NCI-H128 (cell line): Measurements from ENCODE around the gene GOLGA8S.
"Not testable (repeated sequence)": the region's sequence is repeated elsewhere in the genome, so short reads cannot be mapped to it uniquely, and the experiment has no call there.

Experiments
- DNase-seq: peaks from one replicate; lab custom pipeline; 2025; ENCODE audit not compliant: unreplicated experiment; lab: John Stamatoyannopoulos, UW

The GOLGA8S gene

DNA sequence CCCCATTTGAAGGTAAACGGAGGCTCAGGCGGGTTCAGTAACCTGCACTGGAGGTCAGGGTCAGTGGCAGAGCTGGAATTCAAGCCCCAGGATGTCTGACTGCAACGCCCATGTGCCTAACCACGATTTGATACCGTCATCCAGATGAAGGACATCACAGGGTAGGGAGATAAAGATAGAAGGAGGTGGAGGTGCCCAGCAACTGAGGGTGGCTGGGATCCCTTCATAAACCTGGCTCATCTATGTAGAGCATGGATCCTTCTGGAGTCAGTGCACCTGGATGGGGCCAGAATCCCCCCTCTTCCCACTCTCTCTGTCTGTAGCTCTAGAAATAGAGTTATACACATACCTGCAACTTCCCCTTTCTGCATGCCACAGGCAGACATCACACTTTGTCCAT, 41.3 kb downstream of the GOLGA8S start:
- no peak for DNase-seq

- DNase-seq = no peak
Observed at GRCh38 chr15:23397779-23398178, 43.2 kb downstream of the GOLGA8S start.

- DNase-seq = not testable (repeated sequence)
Observed at GRCh38 chr15:23398357-23398756, 43.8 kb downstream of the GOLGA8S start.

DNA sequence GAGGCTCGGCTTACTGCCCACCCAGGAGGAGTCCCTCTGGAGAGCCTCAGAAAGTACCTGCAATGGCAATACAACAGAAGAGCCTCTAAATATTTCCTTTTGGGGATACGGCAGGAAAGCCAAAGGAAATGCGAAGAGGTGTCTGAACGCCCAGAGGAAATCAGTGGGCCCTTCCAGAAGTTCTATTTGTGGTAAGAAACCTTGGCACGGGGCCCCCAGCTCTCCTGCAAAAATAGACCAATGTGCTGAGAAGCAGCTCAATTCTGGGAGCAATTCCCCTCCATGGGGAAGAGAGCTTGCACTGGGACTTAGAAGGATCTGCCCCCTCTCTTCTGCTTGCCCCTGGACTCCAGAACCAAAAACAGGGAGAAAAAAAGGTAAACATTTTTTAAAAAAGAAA, 44.7 kb downstream of the GOLGA8S start:
- not testable (repeated sequence) for DNase-seq

- no peak for DNase-seq
Observed at GRCh38 chr15:23401627-23402026, 47.1 kb downstream of the GOLGA8S start.

DNA sequence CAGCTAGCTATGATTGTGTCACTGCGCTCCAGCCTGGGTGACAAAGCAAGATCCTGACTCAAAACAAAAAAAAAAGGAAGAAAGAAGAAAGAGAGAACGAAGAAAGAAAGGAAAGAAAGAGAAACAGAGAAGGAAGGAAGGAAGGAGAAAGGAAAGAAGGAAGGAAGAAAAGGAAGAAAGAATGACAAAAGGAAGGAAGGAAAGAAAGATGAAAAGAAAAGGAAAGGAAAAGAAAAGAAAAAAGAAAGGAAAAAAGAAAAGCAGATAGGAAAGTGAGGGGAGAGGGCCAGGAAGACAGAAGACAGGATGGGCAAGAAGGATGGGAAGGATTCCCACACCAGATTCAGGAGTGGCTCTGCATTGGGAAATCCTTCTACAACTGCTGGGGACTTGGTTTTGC, 47.6 kb downstream of the GOLGA8S start:
- DNase-seq = no peak

- no peak for DNase-seq
Observed at GRCh38 chr15:23402544-23402943, 48.0 kb downstream of the GOLGA8S start.

- no peak for DNase-seq
Observed at GRCh38 chr15:23403550-23403949, 49.0 kb downstream of the GOLGA8S start.

DNA sequence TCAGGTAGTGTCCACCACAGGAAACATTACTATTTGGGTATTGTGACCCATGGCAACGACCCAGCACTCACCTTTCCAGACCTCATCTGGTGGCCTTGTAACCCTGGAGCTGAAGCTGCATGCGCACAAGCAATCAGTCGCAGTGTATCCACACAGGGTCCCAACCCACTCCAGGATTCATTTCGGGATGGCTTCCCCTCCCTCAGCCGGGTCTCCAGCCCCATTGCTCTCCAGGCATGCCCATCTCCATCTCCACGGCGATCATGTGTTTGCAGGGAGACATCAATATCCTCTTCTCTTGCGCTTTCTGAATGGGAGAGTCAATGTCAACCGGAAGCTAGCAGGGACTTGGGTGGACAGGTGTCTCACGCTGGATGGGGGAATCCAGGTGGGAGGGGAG, 57.3 kb downstream of the GOLGA8S start:
- no peak for DNase-seq

GRCh38 chr15:23412881-23413600, 58.5 kb downstream of the GOLGA8S start:
- not testable (repeated sequence) for DNase-seq
